Measurements from ENCODE around the gene ZMYND8.

Gene ZMYND8

GRCh38 chr20:47165376-47165865, 191.1 kb downstream of the ZMYND8 start:
- no peak for FAIRE-seq

DNA sequence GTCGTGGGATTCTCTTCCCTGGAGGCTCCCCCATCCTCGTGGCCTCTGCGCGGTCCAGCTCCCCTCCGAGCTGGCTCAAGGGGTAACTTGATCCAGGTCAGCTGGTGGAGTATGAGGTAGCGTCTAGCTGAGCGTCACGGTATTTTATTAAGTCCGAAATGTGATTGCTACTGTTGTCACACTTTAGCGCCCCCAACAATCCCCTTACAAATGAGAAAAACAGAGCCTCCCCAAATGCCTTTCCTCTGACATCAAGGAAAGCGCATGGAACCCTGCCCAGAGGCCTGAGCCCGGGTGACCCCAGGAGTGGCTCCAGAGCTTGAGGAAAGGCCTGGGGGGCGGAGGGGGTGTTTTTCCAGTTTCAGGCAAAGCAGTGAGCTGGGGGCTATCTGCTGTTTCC, 192.4 kb downstream of the ZMYND8 start:
- FAIRE-seq, result no peak

DNA sequence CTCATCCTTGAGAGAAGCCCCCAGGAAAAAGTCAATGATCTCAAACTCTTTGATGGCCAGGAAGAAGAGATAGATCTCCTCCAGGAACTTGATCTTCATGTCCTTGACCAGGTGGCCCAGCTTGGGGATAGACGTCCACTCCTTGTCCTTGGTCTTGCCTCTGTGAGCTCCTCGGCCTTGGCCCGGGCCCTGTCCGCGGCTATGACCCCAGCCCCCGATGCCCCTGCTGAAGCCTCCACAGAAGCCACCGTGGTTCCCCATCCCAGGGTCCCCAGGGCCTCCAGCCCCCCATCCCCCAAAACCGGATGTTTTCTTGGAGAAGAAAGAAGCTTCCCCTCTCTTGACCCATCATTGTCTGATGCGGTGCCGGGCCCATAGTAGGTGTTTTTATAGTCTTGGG, 195.1 kb downstream of the ZMYND8 start:
- FAIRE-seq, result no peak

DNA sequence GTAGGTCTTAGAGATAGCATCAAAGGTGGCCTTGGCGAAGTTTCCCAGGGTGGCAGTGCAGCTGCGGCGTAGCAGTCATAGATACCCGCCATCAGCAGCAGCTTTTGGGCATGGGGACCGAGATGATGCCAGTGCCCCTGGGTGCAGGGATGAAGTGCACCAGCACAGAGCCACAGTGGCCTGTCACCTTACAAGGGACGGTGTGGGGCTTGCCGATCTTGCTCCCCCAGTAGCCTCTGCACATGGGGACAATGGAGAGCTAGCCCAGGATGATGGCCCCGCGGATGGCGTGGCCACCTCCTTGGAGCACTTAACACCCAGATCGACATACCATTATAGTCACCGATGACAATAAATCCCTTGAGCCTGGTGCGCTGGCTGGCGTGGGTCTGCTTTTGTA, 195.5 kb downstream of the ZMYND8 start:
- no peak for FAIRE-seq

DNA sequence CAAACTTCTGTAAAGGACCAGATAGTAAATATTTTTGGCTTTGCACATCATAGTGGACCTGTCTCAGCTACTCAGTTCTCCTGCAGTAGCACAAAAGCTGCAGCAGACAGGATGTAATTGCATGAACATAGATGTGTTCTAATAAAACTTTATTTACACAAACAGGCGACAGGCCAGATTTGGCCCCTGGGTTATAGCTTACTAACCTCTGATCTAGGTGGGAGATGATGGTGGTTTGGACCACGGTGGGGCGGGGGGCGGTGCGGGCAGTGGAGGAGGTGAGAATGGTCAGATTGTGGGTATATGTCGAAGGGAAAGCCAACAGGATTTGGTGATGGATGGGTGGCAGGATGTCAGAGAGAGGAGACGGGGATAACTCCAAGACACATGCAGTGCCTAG, 196.3 kb downstream of the ZMYND8 start:
- no peak for FAIRE-seq

Data from colon (tissue), 2 donors.